ENCODE measurements around the gene ATP2A3.

The ATP2A3 gene

DNA sequence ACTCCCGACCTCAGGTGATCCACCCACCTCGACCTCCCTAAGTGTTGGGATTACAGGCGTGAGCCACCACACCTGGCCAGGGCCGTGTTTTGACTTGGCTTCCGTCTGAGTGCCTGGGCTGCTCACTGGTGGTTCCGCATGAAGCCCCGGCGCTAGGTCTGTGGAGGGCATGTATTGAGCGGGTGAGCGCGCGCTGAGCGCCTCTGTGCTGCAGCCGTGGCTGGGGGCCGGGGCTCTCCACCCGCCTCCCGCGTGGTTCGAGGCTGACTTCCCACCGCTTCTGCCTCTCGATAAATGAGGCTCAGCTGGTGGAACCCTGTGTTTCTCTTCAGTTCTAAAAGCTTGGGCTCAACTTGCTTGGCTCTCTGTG, 38.9 kb upstream of the ATP2A3 start:
- no peak; the same call in 2 of the 3 replicates for ATAC-seq
- TF ChIP-seq, protein P1, sequence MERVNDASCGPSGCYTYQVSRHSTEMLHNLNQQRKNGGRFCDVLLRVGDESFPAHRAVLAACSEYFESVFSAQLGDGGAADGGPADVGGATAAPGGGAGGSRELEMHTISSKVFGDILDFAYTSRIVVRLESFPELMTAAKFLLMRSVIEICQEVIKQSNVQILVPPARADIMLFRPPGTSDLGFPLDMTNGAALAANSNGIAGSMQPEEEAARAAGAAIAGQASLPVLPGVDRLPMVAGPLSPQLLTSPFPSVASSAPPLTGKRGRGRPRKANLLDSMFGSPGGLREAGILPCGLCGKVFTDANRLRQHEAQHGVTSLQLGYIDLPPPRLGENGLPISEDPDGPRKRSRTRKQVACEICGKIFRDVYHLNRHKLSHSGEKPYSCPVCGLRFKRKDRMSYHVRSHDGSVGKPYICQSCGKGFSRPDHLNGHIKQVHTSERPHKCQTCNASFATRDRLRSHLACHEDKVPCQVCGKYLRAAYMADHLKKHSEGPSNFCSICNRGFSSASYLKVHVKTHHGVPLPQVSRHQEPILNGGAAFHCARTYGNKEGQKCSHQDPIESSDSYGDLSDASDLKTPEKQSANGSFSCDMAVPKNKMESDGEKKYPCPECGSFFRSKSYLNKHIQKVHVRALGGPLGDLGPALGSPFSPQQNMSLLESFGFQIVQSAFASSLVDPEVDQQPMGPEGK (CRISPR knock-in tag; IDR thresholded peaks at IDR 0.05; ENCODE audit: borderline replicate concordance): no peak
- TF ChIP-seq ARNTL (CRISPR knock-in tag; IDR thresholded peaks at IDR 0.05; ENCODE audit: borderline replicate concordance, low read depth) (no peak), ZFP30 (CRISPR knock-in tag; IDR thresholded peaks at IDR 0.05) (no peak), RARB (CRISPR knock-in tag; IDR thresholded peaks at IDR 0.05) (no peak), ZC3H10 (CRISPR knock-in tag; IDR thresholded peaks at IDR 0.05) (no peak)

GRCh38 chr17:4001048-4001590, 36.9 kb upstream of the ATP2A3 start:
- no peak for TF ChIP-seq ZC3H10 (CRISPR knock-in tag; IDR thresholded peaks at IDR 0.05)
- TF ChIP-seq ARNTL (CRISPR knock-in tag; IDR thresholded peaks at IDR 0.05; ENCODE audit: borderline replicate concordance, low read depth): no peak
- TF ChIP-seq, protein P1 (CRISPR knock-in tag; IDR thresholded peaks at IDR 0.05; ENCODE audit: borderline replicate concordance): no peak
- TF ChIP-seq CSDC2 (CRISPR knock-in tag; IDR thresholded peaks at IDR 0.05): no peak
- no peak for TF ChIP-seq GLIS3 (CRISPR knock-in tag; IDR thresholded peaks at IDR 0.05)
- no peak for TF ChIP-seq TSHZ2 (CRISPR knock-in tag; IDR thresholded peaks at IDR 0.05)
- no peak for TF ChIP-seq ZFP3 (CRISPR knock-in tag; IDR thresholded peaks at IDR 0.05)
- no peak for TF ChIP-seq TOX (CRISPR knock-in tag; IDR thresholded peaks at IDR 0.05; ENCODE audit: borderline replicate concordance)
- TF ChIP-seq, protein P2, sequence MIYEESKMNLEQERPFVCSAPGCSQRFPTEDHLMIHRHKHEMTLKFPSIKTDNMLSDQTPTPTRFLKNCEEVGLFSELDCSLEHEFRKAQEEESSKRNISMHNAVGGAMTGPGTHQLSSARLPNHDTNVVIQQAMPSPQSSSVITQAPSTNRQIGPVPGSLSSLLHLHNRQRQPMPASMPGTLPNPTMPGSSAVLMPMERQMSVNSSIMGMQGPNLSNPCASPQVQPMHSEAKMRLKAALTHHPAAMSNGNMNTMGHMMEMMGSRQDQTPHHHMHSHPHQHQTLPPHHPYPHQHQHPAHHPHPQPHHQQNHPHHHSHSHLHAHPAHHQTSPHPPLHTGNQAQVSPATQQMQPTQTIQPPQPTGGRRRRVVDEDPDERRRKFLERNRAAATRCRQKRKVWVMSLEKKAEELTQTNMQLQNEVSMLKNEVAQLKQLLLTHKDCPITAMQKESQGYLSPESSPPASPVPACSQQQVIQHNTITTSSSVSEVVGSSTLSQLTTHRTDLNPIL (CRISPR knock-in tag; IDR thresholded peaks at IDR 0.05; ENCODE audit: low read depth): no peak
- no peak for TF ChIP-seq BACH2 (CRISPR knock-in tag; IDR thresholded peaks at IDR 0.05; ENCODE audit: borderline replicate concordance)
- ATAC-seq: no peak

GRCh38 chr17:3998436-3998835, 34.2 kb upstream of the ATP2A3 start:
- ATAC-seq: no peak
- no peak for TF ChIP-seq ZNF565 (CRISPR knock-in tag; conservative IDR thresholded peaks at IDR 0.05; ENCODE audit: low read depth)
- no peak for TF ChIP-seq ESRRG (CRISPR knock-in tag; IDR thresholded peaks at IDR 0.05)
- no peak for TF ChIP-seq ARNTL (CRISPR knock-in tag; IDR thresholded peaks at IDR 0.05; ENCODE audit: borderline replicate concordance, low read depth)
- TF ChIP-seq PPARA (CRISPR knock-in tag; IDR thresholded peaks at IDR 0.05; ENCODE audit: borderline replicate concordance): no peak
- TF ChIP-seq TOX (CRISPR knock-in tag; IDR thresholded peaks at IDR 0.05; ENCODE audit: borderline replicate concordance): no peak
- no peak for TF ChIP-seq RARB (CRISPR knock-in tag; IDR thresholded peaks at IDR 0.05)
- no peak for TF ChIP-seq ZFP3 (CRISPR knock-in tag; IDR thresholded peaks at IDR 0.05)
- TF ChIP-seq POU6F1 (CRISPR knock-in tag; IDR thresholded peaks at IDR 0.05; ENCODE audit: borderline replicate concordance, low read depth): no peak
- TF ChIP-seq BACH2 (CRISPR knock-in tag; IDR thresholded peaks at IDR 0.05; ENCODE audit: borderline replicate concordance): no peak
- TF ChIP-seq ZNF70 (CRISPR knock-in tag; IDR thresholded peaks at IDR 0.05): no peak
- TF ChIP-seq ZC3H10 (CRISPR knock-in tag; IDR thresholded peaks at IDR 0.05): no peak
- no peak for TF ChIP-seq ZFP30 (CRISPR knock-in tag; IDR thresholded peaks at IDR 0.05)

DNA sequence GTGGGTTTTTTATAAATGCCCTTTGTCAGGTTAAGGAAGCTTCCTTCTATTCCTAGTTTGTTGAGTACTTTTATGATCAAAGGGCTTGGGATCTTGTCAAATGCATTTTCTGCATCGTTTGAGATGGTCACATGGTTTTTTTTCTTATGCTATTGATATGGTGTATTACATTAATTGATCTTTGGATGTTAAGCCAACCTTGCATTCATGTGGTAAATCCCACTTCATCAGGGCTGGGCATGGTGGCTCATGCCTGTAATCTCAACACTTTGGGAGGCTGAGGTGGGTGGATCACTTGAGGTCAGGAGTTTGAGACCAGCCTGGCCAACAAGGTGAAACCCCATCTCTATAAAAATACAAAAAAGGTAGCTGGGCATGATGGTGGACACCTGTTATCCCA, 30.8 kb upstream of the ATP2A3 start:
- no peak for TF ChIP-seq TCF4 (CRISPR knock-in tag; IDR thresholded peaks at IDR 0.05; ENCODE audit: borderline replicate concordance)
- TF ChIP-seq GLIS3 (CRISPR knock-in tag; IDR thresholded peaks at IDR 0.05): no peak
- TF ChIP-seq ZFP30 (CRISPR knock-in tag; IDR thresholded peaks at IDR 0.05): no peak
- no peak for TF ChIP-seq RARB (CRISPR knock-in tag; IDR thresholded peaks at IDR 0.05)
- TF ChIP-seq CSDC2 (CRISPR knock-in tag; IDR thresholded peaks at IDR 0.05): no peak
- TF ChIP-seq ZC3H10 (CRISPR knock-in tag; IDR thresholded peaks at IDR 0.05): no peak
- TF ChIP-seq ZNF565 (CRISPR knock-in tag; conservative IDR thresholded peaks at IDR 0.05; ENCODE audit: low read depth): no peak
- TF ChIP-seq SNAI2 (CRISPR knock-in tag; IDR thresholded peaks at IDR 0.05): no peak
- TF ChIP-seq PPARA (CRISPR knock-in tag; IDR thresholded peaks at IDR 0.05; ENCODE audit: borderline replicate concordance): no peak
- no peak for TF ChIP-seq TOX (CRISPR knock-in tag; IDR thresholded peaks at IDR 0.05; ENCODE audit: borderline replicate concordance)
- no peak for TF ChIP-seq TSHZ2 (CRISPR knock-in tag; IDR thresholded peaks at IDR 0.05)
- ATAC-seq: no peak

Measured in SK-N-SH treated with all-trans-retinoic acid at 6 μM for 48 hours (cell line).